ENCODE results near the gene KHDC4.

KHDC4 gene

DNA sequence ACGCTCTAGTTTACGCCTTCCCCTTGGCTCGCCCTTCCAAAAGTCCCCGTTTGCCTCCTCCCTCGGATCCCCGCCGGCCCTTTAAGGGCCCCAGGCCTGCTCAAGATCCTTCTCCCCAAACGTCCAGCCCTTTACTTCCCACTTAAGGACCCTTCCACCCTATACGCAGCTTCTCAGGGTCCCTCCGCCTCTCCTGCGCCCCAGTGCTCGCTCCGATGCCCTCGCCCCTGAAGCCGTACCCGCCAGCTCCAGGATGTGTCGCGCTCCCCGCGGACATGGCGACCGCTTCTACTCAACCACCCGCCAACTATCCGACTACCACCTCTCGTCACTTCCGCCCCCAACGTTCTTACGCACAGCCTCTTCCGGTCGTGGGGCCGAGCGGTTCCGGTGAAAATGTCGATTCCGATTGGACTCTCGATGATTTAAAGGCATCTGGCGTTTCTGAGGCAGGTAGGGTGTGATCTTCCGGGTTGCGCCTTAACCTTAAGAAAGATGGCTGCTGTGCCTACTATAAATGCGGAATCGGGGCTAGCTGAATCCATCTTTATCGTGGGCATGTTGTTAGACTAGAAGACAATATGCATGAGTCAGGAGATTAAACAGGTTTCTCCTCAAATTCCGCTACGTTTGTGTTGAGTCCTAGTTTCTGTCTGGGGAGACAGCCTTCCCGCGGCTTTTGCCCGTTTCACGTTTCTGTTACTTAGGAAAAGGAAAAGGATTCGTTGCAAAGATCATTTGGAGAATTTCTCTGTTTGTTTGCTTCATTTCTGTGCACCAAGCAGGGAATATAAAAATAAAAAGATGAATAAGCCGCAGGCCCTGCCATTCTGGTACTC lies at the start of gene KHDC4:
Gene KHDC4, minus strand, starts transcription at position 317 of the 839 bp plus-strand sequence. Its CDS starts 40 bp downstream, at position 277.
- peak; percentile 99 for DNase-seq

DNA sequence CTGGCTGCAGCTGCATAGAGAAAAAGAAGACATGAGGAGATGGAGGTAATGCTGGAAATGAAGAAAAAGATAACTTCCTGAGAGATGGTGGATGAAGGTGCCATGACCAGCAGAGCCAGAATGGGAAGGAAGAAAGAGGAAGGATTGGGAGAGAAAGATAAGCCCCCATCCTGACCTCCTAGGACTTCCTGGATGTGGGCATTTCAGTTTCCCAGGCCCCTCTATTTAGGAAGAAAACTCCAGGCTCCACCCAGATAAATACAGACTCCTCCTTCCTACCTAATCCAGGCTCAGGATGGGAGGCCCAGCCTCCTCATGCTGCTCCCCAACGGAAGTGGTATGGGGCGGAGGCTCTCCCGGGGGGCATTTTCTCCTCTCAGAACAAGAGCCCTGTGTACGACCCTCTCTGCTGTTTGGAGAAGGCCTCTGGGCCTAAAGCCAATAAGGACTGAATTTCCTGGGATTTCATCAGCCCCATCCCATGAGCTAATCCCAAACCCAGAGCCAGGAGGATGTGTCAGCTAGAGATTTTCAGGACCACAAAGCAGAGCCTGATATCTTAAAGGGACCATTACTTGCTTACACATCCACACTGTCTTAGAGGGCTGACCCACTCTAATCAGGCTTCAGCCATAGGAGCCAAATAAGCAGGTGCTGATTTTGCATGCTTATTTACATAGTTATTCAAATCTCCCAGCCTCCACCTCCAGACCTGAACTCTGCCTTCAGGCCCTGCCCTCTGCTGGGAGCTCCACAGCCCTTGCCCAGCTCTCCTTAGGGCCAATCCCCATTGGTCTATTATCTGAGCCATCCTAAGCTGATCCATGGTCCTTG lies 49.2 kb upstream of the KHDC4 start:
- peak; percentile 72 for DNase-seq

DNA sequence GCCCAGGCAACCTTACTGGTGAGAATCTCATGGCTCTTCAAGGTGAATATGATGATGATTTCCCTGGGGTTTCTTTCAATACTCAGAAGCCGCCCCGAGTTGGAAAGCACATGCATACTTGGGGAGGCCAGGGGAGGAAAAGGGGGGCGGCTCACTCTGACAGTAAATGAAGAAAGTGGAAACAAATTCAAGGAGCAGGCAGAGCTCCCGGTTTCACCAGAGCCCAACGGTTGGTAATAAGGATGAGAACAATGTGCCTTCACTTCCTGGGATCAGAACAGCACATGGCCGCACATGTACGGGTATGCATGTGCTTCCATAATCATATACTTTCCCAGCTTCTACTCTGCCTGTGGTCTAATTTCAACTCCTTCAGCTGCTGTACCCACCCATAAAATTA lies 47.9 kb upstream of the KHDC4 start:
- no peak for DNase-seq

DNA sequence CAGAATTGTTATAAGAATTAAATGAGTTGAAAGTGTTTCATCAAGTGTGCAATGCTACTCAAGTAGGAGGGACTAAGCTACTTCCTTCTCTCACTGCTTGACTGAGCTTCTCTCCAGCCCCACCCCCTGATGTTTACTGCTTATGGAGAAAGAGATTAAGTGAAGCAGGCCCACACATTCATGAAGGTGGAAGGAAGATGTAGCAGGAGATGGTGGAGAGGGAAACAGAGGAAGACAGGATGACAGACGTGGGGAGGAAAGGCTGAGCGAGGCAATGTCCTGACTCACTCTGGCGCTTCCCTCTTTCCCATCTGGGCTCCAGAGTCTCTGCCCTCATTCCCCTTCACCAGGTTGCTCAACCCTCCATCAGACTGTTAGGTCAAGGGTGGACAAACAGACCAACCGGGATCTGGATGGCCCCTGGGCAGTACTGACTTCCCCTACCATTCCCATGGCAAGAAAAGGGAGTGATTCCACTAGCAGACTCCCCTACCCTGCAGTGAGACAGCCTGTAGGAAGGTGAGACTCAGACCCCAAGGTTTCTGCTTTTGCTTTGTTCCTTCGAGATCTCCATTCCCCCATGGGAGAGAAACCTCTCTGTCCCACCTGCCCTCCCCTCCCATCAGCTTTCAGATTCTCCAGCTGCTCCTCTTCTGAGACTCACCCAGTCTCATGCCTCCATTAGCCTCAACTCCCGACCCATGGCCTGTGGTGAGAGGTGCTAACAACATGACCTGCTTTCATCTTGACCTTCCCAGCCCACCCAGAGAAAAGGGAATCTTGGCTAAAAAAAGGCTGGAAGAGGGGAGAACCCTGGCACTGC lies 47.3 kb upstream of the KHDC4 start:
- no peak for DNase-seq

DNA sequence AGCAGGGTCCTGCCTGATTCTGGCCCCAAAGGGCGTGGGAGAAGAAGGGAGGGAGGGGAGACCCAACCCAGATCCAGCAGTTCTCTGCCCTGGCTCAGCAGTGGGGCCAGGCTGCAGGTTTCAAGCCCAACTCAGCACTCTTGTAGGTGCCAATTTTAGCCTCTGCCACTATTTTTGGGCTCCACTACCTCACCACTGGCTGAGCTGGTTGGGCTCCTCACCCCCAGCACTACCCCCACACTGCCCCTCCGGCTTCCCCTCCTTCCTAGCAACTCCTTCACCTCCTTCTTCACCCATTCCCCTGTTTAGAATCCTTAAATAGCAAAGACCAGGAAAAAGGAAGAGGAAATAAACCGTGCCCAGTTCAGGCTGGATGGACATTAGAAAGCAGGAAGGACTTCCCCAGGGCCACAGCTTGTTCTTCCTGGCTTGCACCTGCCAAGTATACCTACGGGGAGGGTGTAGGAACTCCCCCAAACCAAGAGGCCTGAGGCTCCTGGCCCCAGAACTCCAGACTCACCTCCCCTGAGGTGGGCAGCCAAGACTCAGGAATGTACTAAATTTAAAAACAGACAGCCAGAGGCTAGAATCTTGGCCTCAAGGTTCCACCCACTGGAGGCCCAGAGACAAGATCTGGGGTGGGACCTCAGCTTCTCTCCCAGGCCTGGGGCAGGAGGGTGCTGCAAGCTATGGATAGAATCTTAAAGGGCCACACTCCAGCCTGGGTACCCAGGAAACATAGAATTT lies 45.6 kb upstream of the KHDC4 start:
- DNase-seq = no peak

DNA sequence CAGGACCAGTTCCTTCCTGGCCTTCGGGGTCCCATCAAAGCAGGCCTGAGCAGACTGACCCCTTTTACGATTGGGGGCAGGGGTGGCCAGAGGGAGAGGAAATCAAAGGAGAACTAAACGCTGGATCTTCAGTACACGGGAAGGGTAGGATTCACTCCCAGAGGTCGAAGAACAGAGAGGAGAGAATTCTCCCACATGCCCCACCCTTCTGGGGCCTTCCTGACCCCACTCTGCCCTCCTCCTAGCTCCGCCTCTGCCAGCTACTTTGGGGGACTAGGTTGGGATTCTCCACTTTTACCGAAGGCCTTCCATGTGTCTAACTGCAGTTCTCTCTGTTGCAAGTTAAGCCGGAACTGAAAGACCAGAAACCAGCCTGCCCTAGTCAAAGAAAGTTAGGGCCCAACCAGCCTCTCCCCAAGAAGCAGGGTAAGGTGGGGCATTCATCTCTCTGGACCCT lies 44.8 kb upstream of the KHDC4 start:
- DNase-seq = no peak

DNA sequence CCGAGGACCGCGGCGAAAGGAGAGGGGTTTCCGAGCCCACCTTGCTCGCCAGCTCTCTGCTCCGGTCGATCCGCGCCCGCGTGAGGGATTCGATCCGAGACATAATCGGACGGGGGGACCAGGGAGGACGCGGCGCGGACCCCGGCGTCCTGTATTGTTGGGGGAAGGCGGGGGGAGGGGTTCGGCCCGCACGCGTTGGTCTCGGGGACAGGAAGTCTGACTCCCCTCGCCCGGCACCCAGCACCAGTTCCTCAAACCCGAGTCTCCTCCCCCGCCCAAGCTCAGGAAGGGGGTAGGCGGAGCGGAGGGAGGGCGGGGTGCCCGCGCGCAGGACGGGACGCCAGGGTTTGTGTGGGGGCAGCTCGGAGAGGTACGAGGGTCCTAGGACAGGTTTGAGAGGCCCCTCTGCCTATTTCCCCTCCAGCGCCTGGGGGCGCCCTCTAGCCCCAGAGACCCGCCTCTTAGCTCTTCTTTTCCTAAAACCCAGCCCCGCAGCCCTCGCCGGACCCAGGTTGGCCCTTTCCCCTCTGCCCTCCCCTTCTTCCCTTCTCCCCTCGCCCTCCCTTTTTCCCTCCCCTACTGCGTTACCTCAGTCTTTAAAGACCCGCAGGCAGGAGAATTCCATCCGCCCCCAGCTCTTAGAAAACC lies 44.2 kb upstream of the KHDC4 start, which contains the start of gene ARHGEF2:
Gene ARHGEF2, minus strand, starts transcription at position 223 of the 648 bp plus-strand sequence. Its CDS starts 120 bp downstream, at position 103.
- DNase-seq = peak; percentile 61

DNA sequence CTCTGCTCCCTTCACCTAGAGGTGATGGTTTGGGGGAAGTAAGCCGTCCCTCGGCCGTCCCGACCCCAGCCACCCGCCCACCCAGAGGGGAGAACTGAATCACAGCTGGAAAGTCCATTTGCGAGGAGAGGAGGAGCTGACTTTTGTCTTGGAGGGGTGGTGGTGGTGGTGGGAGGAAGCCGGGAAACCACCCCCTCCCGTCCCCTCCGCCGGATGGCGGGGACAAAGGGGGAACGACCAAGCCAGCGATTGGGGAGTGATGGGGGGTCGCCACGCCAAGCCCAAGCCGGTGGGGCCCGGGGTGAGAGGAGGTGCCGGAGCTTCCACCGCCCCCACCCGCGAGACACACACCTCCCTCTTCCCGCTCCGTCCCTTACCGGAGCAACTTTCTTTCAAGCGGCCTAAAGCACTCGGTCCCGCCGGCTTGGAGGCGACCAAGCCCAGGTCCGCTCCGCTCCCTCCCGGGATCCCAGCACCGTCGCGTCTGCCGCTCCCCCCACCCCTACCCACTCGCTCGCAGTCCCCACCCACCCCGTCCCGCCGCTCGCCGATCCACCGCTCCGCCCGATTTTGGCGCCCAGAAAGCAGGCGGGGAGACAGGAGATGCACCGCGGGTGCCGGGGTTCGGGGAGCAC lies 43.6 kb upstream of the KHDC4 start:
- no peak for DNase-seq

DNA sequence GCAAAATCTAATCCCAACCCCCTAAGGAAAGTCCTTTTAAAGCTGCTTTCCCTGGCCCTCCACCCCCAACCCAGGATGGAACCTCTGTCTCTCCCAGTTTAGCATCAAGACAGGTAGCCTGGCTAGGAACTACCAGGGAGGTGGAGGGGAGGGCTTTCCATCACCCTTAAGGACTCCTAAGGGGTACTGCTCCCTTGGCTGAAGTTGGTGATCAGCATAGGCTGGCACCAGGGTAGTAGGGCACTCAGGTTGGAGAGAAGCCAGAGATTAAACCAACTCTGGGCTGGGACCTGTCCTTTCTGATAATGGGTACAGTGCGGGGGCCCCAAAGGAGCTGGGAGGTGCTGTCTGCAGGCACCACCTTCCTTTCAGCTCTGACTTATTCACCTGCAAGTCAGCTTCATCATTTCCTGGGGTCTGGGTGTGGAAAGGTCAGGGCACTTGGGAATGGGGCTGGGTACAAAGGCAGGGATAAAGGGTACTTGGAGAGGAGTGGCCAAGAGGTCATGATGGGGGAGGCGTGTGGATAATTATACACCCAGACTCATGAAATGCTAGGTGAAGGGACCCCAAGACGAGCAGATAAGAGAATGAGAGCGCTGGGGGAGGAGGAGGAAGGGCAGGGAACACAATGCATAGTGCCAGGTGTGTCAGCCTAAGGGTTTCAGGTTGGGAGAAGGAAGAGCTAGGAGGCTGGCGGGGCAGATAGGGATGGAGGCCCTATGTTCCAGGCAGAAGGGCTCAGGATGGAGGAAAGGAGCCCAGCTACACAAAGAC lies 42.9 kb upstream of the KHDC4 start:
- no peak for DNase-seq

DNA sequence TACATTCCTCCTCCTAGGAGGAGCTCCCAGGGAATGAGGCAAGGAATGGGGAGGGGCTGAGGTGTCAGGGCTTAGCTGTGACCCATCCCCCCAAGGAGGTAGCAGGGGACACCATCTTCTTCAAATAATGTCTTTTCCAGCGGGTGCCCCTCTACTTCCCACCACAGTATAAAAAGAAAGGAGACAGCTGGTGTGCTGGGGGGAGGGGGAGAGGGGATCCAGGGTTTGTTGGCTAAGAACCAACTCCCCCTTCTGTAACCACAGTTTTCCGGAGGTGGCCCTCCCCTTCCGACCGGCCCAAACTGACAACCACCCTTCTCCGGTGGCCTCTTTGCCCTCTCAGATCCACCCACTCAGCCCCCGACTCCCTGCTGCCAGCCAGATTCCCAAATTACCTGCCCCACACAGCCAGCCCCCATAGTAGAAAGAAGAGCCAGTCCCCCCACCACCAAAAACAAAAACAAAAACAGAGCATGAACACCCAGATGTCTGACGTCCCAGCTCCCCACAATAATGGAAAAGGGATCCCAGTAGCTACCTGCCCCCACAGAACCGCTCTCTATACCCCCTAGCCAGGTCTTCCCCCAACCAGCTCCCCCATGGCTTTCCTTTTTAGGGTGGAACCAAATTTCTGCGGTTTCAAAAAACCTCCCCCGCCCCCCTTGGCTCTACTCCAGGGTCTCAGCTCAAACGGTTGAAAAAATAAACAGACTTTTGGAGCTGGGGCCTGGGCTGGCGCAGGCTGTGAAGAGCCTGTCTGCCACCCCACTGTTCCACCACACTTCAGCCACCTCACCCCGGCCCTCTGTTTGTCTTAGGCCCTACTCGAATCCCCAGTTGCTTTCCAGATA lies 42.1 kb upstream of the KHDC4 start:
- peak; percentile 67 for DNase-seq

DNA sequence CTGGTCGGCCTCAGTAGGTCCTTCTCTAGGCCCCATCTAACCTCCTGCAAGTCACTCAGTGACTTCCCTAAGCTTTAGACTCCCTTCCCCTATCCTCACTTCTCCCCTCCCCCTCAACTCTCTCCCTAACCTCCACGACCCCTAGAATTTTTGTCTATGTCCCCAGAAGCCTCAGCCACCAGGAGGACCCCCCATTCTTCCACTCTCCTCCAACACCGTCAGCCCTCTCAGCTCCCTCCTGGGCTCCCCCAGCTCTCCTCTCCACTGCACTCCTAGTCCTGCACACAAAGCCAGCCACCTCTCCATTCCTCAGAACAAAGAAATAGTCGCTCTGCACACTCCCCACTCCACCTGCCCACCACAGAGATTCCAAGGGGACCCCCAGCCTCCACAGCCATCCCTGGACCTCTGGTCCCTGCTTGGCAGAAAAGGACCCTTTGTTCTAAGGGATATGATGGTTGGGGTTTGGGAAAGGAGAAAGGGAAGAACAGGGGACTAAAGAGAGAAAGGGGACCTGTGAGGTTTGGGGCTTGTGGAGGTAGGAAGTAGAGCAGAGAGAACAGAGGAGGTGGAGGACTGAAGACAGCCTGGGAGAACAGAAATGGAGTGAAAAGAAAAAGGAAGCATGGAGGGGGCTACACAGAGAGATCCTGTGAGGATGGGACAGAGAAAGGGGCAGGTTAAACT lies 41.3 kb upstream of the KHDC4 start:
- no peak for DNase-seq

DNA sequence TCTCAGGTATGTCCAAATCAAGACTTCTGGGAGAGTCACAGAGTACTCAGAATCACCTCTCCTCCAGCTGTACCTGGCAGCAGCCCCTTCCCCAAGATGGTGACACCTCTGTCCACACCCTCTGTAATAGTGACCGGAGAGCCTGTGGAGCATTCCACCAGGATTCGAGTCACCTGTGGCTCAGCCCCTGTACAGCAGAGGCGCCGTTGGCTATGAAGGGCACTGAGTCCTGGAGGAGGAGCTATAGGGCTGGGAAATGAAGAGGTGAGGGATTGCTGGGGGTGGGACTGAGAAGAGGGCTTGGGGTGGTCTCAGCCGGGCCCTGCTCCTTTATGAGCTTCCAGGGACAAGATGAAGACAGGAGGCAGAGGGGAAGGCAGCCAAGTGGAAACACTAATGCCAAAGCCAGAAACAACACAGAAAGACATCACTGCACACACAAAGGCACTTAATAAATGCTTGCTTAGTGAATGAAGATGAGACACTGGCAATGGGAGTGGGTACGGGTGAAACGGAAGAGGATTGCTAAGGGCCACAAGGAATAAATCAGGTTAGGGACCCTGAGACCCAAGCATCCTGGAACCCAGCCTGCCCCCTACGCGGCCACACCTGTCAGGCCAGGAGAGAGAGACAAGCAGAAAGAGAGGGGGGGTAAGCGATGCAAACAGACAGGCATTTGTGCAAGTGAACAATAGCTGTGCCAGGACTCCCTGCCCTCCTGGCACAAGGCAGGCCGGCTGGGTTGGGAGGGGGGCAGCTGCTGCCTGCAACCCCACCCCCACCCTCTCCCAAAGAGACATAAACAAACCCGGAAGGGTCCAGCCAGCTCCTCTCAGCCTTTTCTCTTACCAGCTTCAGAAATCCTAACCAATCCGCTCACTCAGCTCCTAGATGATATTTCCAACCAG lies 40.2 kb upstream of the KHDC4 start:
- DNase-seq = peak; percentile 26

DNA sequence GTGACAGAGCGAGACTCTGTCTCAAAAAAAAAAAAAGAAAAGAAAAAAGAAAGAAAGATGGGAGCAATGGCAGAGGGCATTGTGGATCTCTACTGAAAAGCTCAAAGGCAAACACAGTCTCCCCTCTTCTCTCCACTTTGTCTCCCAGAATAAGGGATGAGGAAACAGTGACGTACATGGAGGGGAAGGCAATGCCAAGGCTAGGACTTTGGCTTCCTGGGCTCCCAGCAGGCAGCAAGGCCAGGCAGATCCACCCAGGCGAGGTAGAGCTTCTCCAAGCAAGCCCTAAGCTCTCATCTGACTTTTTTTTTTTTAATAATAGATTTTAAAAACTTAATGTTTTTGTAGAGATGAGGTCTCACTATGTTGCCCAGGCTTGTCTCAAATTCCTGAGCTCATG lies 39.5 kb upstream of the KHDC4 start:
- DNase-seq = no peak

DNA sequence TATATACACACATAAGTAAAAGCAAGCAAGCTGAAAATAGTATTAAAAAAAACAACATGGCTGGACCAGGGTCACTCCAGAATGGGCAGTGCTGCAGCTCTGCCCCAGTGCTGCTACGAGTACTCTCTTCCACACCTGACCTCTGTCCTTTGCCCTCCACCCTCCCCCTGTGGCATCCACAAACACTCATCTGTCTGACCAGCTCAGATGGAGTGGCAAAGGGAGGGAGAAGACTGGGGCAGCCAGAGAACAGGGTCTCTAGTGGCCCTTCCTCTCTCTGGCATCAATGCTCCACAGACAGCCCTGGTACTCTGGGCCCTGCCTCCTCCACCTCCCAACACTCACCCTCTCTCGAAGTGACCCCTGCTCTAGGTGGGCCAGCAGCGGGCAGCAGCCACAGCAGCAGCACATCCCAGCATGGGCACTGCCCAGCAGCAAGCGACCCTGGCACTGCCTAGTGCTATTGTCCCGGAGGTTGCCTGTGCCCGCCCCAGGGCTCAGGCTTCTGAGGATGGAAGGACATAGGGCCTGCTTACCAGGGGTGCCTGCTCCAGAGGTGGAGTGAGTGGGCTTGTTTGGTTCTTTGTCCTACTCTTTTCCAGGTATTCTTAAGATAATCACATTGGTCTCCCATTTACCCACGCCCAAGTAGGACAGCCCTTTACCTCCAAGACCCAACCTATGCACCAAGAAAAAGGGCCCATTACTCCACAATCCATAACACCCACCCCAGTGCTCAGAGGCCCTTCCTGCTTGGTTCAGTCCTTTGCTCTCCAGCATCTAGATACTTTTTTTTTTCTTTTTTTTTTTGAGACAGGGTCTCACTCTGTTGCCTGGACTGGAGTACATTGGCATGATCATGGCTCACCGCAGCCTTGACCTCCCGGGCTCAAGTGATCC lies 37.9 kb upstream of the KHDC4 start:
- no peak for DNase-seq

DNA sequence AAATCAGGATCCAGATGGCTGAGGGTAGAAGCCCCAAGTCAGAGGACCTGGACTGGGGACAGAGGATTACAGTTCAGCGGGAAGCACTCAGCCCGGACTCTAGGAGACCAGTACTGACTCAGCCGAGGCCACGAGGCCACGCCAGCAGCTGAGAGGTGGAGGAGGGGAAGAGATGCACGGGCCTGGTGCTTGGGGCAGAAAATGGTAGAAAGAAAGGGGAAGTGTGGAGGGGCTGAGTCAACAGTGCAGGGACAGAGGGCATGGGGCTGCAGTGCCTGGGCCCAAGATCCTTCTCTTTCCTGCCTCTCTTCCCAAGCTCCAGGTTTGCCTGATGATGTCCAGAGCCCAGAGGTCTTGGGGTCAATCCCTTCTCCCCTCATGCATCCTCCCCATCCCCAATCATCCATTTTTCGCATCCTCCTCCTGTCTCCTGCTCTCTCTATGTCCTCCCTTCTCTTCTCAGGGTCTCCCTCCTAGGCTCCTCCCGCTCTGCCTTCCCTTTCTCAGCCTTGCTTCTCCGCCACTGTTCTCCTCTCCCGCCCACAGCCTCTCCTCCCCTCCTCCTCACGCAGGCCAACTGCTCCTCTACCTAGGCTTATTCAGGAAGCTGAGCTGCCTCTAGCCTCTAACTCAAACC lies 36.4 kb upstream of the KHDC4 start:
- DNase-seq = no peak

DNA sequence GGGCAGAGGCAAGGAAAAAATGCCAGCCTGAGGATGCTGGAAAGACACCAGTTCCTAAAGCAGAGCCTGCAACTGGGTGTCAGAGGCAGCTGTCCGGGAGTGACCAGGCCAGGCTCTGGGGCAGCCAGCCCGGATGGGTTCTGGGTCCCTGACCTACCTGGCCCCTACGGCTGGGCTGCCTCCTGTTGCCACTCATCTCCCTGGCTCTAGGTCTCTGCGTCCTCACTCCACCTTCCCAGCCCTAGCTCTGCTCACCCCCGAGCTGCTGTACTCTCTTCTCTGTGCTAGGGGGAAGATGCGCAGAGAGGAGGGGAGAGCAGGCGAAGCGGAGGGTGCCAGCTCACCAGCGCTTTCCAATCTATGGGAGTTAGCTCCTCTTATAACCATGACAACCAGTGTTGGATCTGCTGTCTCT lies 35.2 kb upstream of the KHDC4 start:
- no peak for DNase-seq
